Trophoblast cell (in vitro differentiated cells and primary cell): ENCODE results near the gene MEX3A.

ENCODE experiments used
- DNase-seq, 2 donors: peaks; one replicate each; pipeline ENCODE4 v3.0.0-alpha.2; 2016
- H2AFZ ChIP-seq: 2 replicates; pipeline ENCODE4 v1.6.1; 2013; ENCODE audit warnings: low read length, moderate library complexity, mild to moderate bottlenecking; ENCODE audit not compliant: insufficient read depth, poor library complexity
- H2AK5ac ChIP-seq: 2 replicates; pipeline ENCODE4 v1.6.1; 2013; ENCODE audit warnings: mild to moderate bottlenecking, low read length
- H2BK120ac ChIP-seq: 2 replicates; pipeline ENCODE4 v1.6.1; 2013; ENCODE audit warnings: low read length, mild to moderate bottlenecking, moderate library complexity; ENCODE audit not compliant: insufficient read depth, poor library complexity
- H2BK12ac ChIP-seq: 2 replicates; pipeline ENCODE4 v1.6.1; 2013; ENCODE audit warnings: mild to moderate bottlenecking, low read length, moderate library complexity
- H2BK5ac ChIP-seq: 2 replicates; pipeline ENCODE4 v1.6.1; 2013; ENCODE audit warnings: low read length, low read depth, moderate library complexity, mild to moderate bottlenecking; ENCODE audit not compliant: poor library complexity
- H3K14ac ChIP-seq: 2 replicates; pipeline ENCODE4 v1.6.1; 2013; ENCODE audit warnings: mild to moderate bottlenecking, low read length
- H3K18ac ChIP-seq: 2 replicates; pipeline ENCODE4 v1.6.1; 2013; ENCODE audit warnings: mild to moderate bottlenecking, low read length
- H3K23ac ChIP-seq: 2 replicates; pipeline ENCODE4 v1.6.1; 2013; ENCODE audit warnings: low read length
- H3K27ac ChIP-seq: 2 replicates; pipeline ENCODE4 v1.5.1; 2013; ENCODE audit warnings: low read depth, mild to moderate bottlenecking, inconsistent platforms, low read length, moderate library complexity
- H3K27me3 ChIP-seq: 2 replicates; pipeline ENCODE4 v1.6.1; 2013; ENCODE audit warnings: inconsistent platforms, mild to moderate bottlenecking, low read length, moderate library complexity; ENCODE audit not compliant: insufficient read depth
- H3K36me3 ChIP-seq, 2 experiments: 1 replicate in 1 of 2; 2 replicates in 1 of 2; pipeline ENCODE4 v1.6.1; 2013; ENCODE audit warnings: low read length in 2 of 2, mild to moderate bottlenecking in 2 of 2, moderate library complexity in 1 of 2; ENCODE audit not compliant: insufficient read depth in 2 of 2, control insufficient read depth in 1 of 2
- H3K4ac ChIP-seq: 2 replicates; pipeline ENCODE4 v1.6.1; 2013; ENCODE audit warnings: low read depth, mild to moderate bottlenecking, low read length, moderate library complexity
- H3K4me1 ChIP-seq, 2 experiments: 1 replicate in 1 of 2; 2 replicates in 1 of 2; pipeline ENCODE4 v1.6.1; 2013; ENCODE audit warnings: low read length in 2 of 2, mild to moderate bottlenecking in 2 of 2, moderate library complexity in 1 of 2; ENCODE audit not compliant: insufficient read depth in 2 of 2, control insufficient read depth in 1 of 2
- H3K4me2 ChIP-seq: 2 replicates; pipeline ENCODE4 v1.6.1; 2013; ENCODE audit warnings: inconsistent platforms, mild to moderate bottlenecking, low read length, moderate library complexity
- H3K4me3 ChIP-seq: 2 replicates; pipeline ENCODE4 v1.5.1; 2013; ENCODE audit warnings: mild to moderate bottlenecking, low read depth, low read length, inconsistent platforms
- H3K79me1 ChIP-seq: one replicate; pipeline ENCODE4 v1.6.1; 2013; ENCODE audit warnings: low read length
- H3K79me2 ChIP-seq: 2 replicates; pipeline ENCODE4 v1.6.1; 2013; ENCODE audit warnings: low read length, mild to moderate bottlenecking; ENCODE audit not compliant: control insufficient read depth, insufficient read depth, poor library complexity
- H3K9ac ChIP-seq: 2 replicates; pipeline ENCODE4 v1.6.1; 2013; ENCODE audit warnings: mild to moderate bottlenecking, low read length
- H3K9me3 ChIP-seq: 2 replicates; pipeline ENCODE4 v1.6.1; 2013; ENCODE audit warnings: low read depth, mild to moderate bottlenecking, control low read depth, inconsistent platforms, low read length; ENCODE audit not compliant: insufficient read depth
- H4K12ac ChIP-seq: 2 replicates; pipeline ENCODE4 v1.6.1; 2013; ENCODE audit warnings: low read depth, mild to moderate bottlenecking, low read length, moderate library complexity
- H4K8ac ChIP-seq: 2 replicates; pipeline ENCODE4 v1.6.1; 2013; ENCODE audit warnings: low read depth, mild to moderate bottlenecking, low read length, moderate library complexity
- H4K91ac ChIP-seq: one replicate; pipeline ENCODE4 v1.6.1; 2013; ENCODE audit warnings: low read depth, mild to moderate bottlenecking, low read length, moderate library complexity
- WGBS: extraction: QIAGEN DNeasy Blood & Tissue Kit; methylation state at CpG from one replicate; pipeline ENCODE4 v1.1.7; 2013; ENCODE audit warnings: missing lambda C conversion rate; ENCODE audit not compliant: insufficient read length, insufficient coverage; ENCODE audit errors: extremely low coverage; 5-methylcytosine and 5-hydroxymethylcytosine counted together

Gene MEX3A

DNA sequence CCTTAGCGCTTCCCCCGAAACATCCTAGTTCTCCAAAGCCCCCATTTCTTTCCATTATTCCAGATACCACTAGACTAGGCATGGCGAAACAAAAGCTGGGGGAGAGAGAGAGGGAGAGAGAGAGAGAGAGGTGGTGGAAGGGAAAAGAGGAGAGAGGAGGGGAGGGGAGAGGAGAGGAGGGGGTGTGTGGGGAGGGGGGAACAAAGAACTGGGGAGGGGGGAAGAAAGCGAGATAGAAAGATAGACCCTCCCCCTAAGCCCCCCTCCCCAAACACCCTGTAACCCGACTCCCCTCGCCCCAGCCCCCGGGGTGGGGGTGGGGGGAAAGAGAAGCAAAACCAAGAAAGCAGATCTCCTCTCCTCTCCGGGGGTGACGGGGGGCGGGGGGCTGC is 352 bp downstream of the MEX3A start:
- Histone ChIP-seq H3K14ac (peak overlapping the region; percentile 92), H3K9me3 (peaks cover 6% of the 10 kb centered on the region), H3K27me3 (no peaks in the 10 kb centered on the region), H4K12ac (peak overlapping the region; percentile 46), H3K23ac (no peak overlapping the region), H4K8ac (peak overlapping the region; percentile 90), H2AFZ (peak overlapping the region; percentile 66), H2AK5ac (peak overlapping the region; percentile 97), H3K4ac (peak overlapping the region; percentile 97), H3K4me1 (peaks cover 21 to 37% of the 10 kb centered on the region in 2 experiments), H3K9ac (peak overlapping the region; percentile 87), H2BK12ac (peak overlapping the region; percentile 42), H3K18ac (peak overlapping the region; percentile 96), H2BK5ac (peak overlapping the region; percentile 92), H3K79me2 (peaks cover 53% of the 10 kb centered on the region), H3K79me1 (peaks cover 44% of the 10 kb centered on the region), H3K4me3 (peak overlapping the region; percentile 94), H4K91ac (peak overlapping the region; percentile 94), H3K36me3 (peaks cover 9 to 20% of the 10 kb centered on the region in 2 experiments), H3K27ac (peak overlapping the region; percentile 97), H2BK120ac (peak overlapping the region; percentile 86), H3K4me2 (peak overlapping the region; percentile 68)
- no CpG with 5 or more reads among the region's 10 CpGs for WGBS
- DNase-seq, result no peak

DNA sequence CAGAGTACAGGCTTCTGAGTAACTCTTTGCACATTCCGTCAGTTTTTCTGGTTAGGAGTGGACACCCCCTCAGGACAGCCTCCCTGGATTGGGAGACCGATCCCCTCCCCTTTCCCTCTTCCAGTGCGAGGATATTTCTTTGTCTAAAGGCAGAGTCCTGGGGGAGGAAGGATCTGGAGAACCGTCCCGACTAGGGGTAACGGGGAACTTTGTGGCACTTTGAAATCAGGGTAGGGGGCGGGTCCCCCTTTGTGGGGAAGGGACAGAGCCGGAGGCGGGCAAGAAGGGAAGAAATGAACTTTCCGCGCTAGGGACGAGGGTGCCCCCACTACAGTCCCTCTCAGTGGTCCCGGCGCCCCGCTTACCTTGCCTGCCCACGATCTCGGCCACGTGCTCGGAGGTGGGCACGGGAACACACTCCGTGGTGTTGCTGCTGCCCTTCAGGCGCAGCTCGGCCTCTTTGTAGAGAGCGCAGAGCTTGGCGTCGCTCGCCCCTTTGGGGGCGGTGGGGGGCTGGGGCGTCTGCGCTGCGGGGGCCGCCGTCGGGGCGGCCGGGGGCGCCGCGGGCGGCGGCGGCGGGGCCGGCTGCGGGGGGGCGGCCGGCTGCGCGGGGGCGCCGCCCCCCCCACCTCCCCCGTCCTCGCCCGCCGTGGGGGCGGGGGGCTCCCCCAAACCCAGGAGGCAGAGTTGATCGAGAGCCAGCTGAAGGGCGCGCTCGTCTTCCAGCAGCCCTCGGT is 917 bp downstream of the MEX3A start:
- Histone ChIP-seq H3K36me3 (peaks cover 15 to 26% of the 10 kb centered on the region in 2 experiments), H3K23ac (no peak overlapping the region), H3K18ac (peak overlapping the region; percentile 97), H2BK12ac (peak overlapping the region; percentile 42), H4K91ac (peak overlapping the region; percentile 94), H4K8ac (peak overlapping the region; percentile 84), H2BK5ac (peak overlapping the region; percentile 92), H3K4me2 (peak overlapping the region; percentile 94), H3K4me3 (peak overlapping the region; percentile 94), H3K14ac (peak overlapping the region; percentile 97), H4K12ac (peak overlapping the region; percentile 95), H3K4me1 (peaks cover 21 to 37% of the 10 kb centered on the region in 2 experiments), H3K4ac (peak overlapping the region; percentile 97), H2BK120ac (peak overlapping the region; percentile 71), H2AK5ac (peak overlapping the region; percentile 97), H3K27ac (peak overlapping the region; percentile 86), H3K9ac (peak overlapping the region; percentile 92), H2AFZ (peak overlapping the region; percentile 66), H3K27me3 (no peaks in the 10 kb centered on the region), H3K79me1 (peaks cover 40% of the 10 kb centered on the region), H3K9me3 (peaks cover 6% of the 10 kb centered on the region), H3K79me2 (peaks cover 52% of the 10 kb centered on the region)
- WGBS, result no CpG with 5 or more reads among the region's 61 CpGs
- DNase-seq, result no peak

DNA sequence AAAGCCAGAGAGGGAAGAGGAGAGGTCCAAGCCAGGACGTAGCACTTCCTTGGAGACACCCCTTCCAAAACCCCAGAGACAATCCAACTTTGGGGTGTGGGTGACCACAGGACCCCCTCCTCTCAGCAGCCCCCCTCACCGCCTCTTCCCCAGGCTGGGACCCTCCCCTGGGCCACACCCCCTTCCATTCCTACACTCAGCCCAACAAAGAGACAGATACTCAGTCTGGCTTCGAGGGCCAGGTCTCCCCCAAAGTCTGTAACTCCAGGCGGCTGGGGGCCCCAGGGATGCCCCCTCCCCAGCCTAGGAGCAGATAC is 1.4 kb downstream of the MEX3A start:
- peaks cover 20 to 31% of the 10 kb centered on the region in 2 experiments for H3K36me3 ChIP-seq
- peak overlapping the region; percentile 71 for H2BK120ac ChIP-seq
- H3K4ac ChIP-seq, result peak overlapping the region; percentile 96
- peaks cover 52% of the 10 kb centered on the region for H3K79me2 ChIP-seq
- peak overlapping the region; percentile 81 for H4K8ac ChIP-seq
- H3K27me3 ChIP-seq, result no peaks in the 10 kb centered on the region
- peak overlapping the region; percentile 94 for H3K4me3 ChIP-seq
- H3K4me1 ChIP-seq, result peaks cover 22 to 36% of the 10 kb centered on the region in 2 experiments
- no CpG with 5 or more reads among the region's 4 CpGs for WGBS
- H3K18ac ChIP-seq, result peak overlapping the region; percentile 97
- peak overlapping the region; percentile 94 for H3K4me2 ChIP-seq
- H3K79me1 ChIP-seq, result peaks cover 40% of the 10 kb centered on the region
- peak overlapping the region; percentile 97 for H3K14ac ChIP-seq
- peak overlapping the region; percentile 66 for H2BK5ac ChIP-seq
- peaks cover 6% of the 10 kb centered on the region for H3K9me3 ChIP-seq
- peak overlapping the region; percentile 95 for H4K12ac ChIP-seq
- H2BK12ac ChIP-seq, result no peak overlapping the region
- no peak overlapping the region for H2AFZ ChIP-seq
- H4K91ac ChIP-seq, result peak overlapping the region; percentile 90
- peak overlapping the region; percentile 71 for H3K23ac ChIP-seq
- peak overlapping the region; percentile 92 for H3K9ac ChIP-seq
- no peak for DNase-seq
- peak overlapping the region; percentile 86 for H3K27ac ChIP-seq
- peak overlapping the region; percentile 91 for H2AK5ac ChIP-seq

DNA sequence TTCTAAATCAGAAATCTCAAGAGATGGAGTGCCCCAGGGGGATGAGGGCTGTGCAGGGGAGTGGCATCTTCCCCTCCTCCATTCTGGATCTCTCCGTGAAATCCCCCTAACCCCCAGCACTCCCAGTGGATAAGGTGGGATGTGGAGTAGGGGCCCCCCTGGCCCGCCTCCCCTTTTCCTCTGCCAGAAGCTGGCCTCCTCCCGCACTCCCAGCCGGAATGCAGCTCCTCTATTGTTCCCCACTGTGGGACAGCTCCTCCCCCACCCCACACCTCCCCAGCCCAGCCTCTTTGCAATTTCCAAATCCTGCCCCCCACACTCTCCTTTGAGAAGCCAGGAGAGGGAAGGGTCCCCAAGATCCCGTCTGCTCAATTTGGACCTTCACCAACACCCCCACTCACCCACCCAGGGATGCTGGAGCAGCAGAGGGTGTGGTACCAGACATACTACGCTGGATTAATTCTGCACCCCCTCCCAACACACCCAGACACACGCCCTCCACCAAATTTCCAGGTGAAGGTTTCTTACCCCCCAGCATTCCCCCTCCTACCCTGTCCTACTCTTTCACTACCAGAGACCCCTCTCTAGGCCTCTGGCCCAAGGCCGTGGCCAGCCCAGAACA is 1.9 kb downstream of the MEX3A start:
- H3K36me3 ChIP-seq, result peaks cover 25 to 35% of the 10 kb centered on the region in 2 experiments
- H4K12ac ChIP-seq, result peak overlapping the region; percentile 95
- H2BK5ac ChIP-seq, result peak overlapping the region; percentile 66
- H3K9ac ChIP-seq, result peak overlapping the region; percentile 92
- peaks cover 52% of the 10 kb centered on the region for H3K79me2 ChIP-seq
- peaks cover 39% of the 10 kb centered on the region for H3K79me1 ChIP-seq
- DNase-seq, result no peak
- H3K14ac ChIP-seq, result peak overlapping the region; percentile 97
- H3K23ac ChIP-seq, result peak overlapping the region; percentile 71
- H3K18ac ChIP-seq, result peak overlapping the region; percentile 97
- H3K27ac ChIP-seq, result peak overlapping the region; percentile 86
- H2AFZ ChIP-seq, result no peak overlapping the region
- peak overlapping the region; percentile 94 for H3K4me2 ChIP-seq
- H2BK12ac ChIP-seq, result no peak overlapping the region
- H4K8ac ChIP-seq, result peak overlapping the region; percentile 57
- no peaks in the 10 kb centered on the region for H3K27me3 ChIP-seq
- peak overlapping the region; percentile 96 for H3K4ac ChIP-seq
- peaks cover 19 to 32% of the 10 kb centered on the region in 2 experiments for H3K4me1 ChIP-seq
- no CpG with 5 or more reads among the region's 8 CpGs for WGBS
- H2BK120ac ChIP-seq, result peak overlapping the region; percentile 71
- H3K9me3 ChIP-seq, result peaks cover 6% of the 10 kb centered on the region
- peak overlapping the region; percentile 90 for H4K91ac ChIP-seq
- H3K4me3 ChIP-seq, result peak overlapping the region; percentile 94
- peak overlapping the region; percentile 91 for H2AK5ac ChIP-seq
